GM19397 (cell line): ENCODE measurements around the gene MAGEA12.
"Not testable (repeated sequence)": the region's sequence is repeated elsewhere in the genome, so short reads cannot be mapped to it uniquely, and the experiment has no call there.

ENCODE experiments used
- ATAC-seq: cut with Tn5 transposase; IDR thresholded peaks from one replicate; pipeline ENCODE4 v1.9.1; 2021; ENCODE audit warnings: mild to moderate bottlenecking, moderate library complexity; ENCODE audit not compliant: unreplicated experiment

The MAGEA12 gene, protein sequence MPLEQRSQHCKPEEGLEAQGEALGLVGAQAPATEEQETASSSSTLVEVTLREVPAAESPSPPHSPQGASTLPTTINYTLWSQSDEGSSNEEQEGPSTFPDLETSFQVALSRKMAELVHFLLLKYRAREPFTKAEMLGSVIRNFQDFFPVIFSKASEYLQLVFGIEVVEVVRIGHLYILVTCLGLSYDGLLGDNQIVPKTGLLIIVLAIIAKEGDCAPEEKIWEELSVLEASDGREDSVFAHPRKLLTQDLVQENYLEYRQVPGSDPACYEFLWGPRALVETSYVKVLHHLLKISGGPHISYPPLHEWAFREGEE

GRCh38 chrX:152733261-152733975 is at the start of gene MAGEA12, which contains the start of gene CSAG1:
Gene MAGEA12, plus strand, starts transcription at chrX:152733757. Its CDS starts 2,405 bp downstream, at chrX:152736162.
Gene CSAG1, minus strand, starts transcription at chrX:152733721. Its CDS starts 1,261 bp downstream, at chrX:152732460.
- ATAC-seq = no peak

GRCh38 chrX:152697952-152698931 is 35.3 kb upstream of the MAGEA12 start, which contains the start of gene MAGEA3:
Gene MAGEA3, plus strand, starts transcription at chrX:152698794. Its CDS starts 2,039 bp downstream, at chrX:152700833.
- not testable (repeated sequence) for ATAC-seq

DNA sequence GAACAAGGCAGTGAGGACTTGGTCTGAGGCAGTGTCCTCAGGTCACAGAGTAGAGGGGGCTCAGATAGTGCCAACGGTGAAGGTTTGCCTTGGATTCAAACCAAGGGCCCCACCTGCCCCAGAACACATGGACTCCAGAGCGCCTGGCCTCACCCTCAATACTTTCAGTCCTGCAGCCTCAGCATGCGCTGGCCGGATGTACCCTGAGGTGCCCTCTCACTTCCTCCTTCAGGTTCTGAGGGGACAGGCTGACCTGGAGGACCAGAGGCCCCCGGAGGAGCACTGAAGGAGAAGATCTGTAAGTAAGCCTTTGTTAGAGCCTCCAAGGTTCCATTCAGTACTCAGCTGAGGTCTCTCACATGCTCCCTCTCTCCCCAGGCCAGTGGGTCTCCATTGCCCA is 33.2 kb upstream of the MAGEA12 start:
- not testable (repeated sequence) for ATAC-seq

DNA sequence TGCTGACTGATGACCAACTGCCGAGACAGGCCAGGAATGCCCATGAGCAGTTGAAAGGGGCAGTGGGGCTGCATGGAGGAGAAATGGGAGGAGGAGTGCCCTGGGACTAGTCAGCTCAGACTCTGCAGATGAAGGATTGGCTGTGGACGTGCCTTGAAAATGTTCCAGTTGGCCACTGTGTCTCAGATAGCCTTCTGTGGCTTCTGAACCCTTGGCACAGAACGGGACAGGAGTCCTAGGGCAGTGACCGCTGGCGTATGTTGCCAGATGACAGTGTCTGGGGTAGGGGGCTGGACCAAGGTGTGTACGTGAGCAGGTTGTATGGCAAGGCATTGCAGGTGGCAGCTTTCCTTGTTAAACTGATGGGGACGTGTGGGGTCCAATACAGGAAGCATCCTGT is 27.1 kb upstream of the MAGEA12 start:
- ATAC-seq = not testable (repeated sequence)

DNA sequence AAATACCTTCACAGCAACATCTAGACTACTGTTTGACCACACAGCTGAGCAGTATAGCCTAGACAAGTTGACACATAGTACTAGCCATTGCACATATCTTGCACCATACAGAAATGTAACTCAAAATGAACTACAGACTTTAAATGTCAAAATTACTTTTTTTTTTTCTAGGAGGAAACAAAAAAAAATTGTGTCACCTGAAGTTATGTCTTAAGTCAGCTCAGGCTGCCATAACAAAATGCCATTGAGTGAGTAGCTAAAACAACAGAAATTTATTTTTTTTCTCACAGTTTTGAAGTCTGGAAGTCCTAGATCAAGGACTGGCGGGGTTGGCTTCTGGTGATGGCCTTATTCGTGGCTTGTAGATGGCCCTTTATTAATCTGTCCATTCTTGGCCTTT is 24.4 kb upstream of the MAGEA12 start, which contains the start of gene CSAG2:
Gene CSAG2, minus strand, starts transcription at position 101 of the 400 bp plus-strand sequence. CDS start 161 bp downstream, outside the sequence.
- ATAC-seq = not testable (repeated sequence)

DNA sequence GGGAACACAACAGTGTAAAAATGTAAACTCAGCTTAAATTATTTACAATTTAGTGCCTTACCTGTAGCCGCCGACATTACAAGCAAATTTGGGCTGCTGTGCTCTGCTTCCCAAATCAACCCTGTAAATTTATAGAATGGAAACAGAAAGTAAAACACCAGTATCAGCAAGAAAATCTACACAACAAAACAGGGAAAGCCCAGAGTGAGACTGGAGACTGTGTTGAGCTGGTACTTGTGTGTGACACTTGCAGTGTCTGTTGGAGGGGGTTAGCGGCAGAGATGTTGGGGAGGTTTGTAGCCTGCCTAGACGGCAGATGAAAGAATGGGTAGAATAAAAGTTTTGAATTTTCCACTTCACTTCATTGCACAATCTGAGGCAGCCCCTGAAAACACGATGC is 20.4 kb upstream of the MAGEA12 start:
- ATAC-seq = not testable (repeated sequence)

DNA sequence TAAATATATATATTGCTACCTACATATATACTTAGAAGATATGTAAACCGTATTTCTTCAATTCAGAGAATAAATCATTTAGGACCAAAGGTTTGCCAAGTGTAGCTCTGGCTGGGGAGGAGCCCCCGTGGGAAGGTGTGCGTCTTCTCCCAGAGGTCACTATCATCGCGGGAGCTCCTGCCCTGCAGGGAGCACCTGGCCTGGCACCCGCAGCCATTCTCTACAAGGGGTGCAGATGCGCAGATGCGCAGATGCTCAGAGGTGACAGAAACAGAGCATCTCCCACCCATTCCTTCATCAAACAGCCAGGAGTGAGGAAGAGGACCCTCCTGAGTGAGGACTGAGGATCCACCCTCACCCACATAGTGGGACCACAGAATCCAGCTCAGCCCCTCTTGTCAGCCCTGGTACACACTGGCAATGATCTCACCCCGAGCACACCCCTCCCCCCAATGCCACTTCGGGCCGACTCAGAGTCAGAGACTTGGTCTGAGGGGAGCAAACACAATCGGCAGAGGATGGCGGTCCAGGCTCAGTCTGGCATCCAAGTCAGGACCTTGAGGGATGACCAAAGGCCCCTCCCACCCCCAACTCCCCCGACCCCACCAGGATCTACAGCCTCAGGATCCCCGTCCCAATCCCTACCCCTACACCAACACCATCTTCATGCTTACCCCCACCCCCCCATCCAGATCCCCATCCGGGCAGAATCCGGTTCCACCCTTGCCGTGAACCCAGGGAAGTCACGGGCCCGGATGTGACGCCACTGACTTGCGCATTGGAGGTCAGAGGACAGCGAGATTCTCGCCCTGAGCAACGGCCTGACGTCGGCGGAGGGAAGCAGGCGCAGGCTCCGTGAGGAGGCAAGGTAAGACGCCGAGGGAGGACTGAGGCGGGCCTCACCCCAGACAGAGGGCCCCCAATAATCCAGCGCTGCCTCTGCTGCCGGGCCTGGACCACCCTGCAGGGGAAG is 19.5 kb upstream of the MAGEA12 start, which contains the start of gene MAGEA2B:
Gene MAGEA2B, plus strand, starts transcription at position 814 of the 973 bp plus-strand sequence. CDS start 2,479 bp downstream, outside the sequence.
- ATAC-seq = not testable (repeated sequence)

DNA sequence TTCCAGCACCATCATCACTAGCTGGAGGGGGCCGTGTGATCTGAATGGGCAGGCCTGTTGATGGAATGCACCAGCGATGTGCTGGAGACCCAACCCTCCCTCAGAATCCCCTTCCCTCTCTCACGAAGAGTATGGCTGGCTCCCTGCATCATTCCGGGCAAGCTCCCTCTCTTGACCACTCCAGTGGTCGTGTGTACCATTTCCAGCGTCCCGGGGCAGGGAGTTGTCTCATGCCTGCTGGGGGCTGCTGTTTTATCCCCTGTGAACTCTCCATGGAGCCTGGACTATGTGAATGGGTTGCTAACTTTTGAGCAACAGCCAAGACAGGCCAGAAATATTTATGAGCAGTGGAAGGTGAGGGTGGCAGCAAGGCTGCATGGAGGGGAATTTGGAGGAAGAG is 8.1 kb upstream of the MAGEA12 start:
- no peak for ATAC-seq

GRCh38 chrX:152734143-152734858 is 744 bp downstream of the MAGEA12 start:
- ATAC-seq = not testable (repeated sequence)

- ATAC-seq = no peak
These were observed 1.5 kb downstream of the MAGEA12 start for GRCh38 chrX:152735101-152735500.

- no peak for ATAC-seq
These were observed 2.4 kb downstream of the MAGEA12 start for GRCh38 chrX:152735860-152736511.

DNA sequence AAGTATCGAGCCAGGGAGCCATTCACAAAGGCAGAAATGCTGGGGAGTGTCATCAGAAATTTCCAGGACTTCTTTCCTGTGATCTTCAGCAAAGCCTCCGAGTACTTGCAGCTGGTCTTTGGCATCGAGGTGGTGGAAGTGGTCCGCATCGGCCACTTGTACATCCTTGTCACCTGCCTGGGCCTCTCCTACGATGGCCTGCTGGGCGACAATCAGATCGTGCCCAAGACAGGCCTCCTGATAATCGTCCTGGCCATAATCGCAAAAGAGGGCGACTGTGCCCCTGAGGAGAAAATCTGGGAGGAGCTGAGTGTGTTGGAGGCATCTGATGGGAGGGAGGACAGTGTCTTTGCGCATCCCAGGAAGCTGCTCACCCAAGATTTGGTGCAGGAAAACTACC is 3.0 kb downstream of the MAGEA12 start:
- not testable (repeated sequence) for ATAC-seq

GRCh38 chrX:152738560-152738959 is 5.0 kb downstream of the MAGEA12 start:
- ATAC-seq = no peak

- ATAC-seq = not testable (repeated sequence)
These were observed 20.4 kb downstream of the MAGEA12 start, which contains the start of gene MAGEA2 for GRCh38 chrX:152753686-152754650. Gene MAGEA2, minus strand, starts transcription at chrX:152753842. Its CDS starts 2,479 bp downstream, at chrX:152751363.

GRCh38 chrX:152754871-152755270 is 21.3 kb downstream of the MAGEA12 start:
- ATAC-seq = not testable (repeated sequence)

DNA sequence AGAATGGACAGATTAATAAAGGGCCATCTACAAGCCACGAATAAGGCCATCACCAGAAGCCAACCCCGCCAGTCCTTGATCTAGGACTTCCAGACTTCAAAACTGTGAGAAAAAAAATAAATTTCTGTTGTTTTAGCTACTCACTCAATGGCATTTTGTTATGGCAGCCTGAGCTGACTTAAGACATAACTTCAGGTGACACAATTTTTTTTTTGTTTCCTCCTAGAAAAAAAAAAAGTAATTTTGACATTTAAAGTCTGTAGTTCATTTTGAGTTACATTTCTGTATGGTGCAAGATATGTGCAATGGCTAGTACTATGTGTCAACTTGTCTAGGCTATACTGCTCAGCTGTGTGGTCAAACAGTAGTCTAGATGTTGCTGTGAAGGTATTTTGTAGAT is 25.4 kb downstream of the MAGEA12 start, which contains the start of gene CSAG3:
Gene CSAG3, plus strand, starts transcription at position 301 of the 400 bp plus-strand sequence.
- ATAC-seq = not testable (repeated sequence)

DNA sequence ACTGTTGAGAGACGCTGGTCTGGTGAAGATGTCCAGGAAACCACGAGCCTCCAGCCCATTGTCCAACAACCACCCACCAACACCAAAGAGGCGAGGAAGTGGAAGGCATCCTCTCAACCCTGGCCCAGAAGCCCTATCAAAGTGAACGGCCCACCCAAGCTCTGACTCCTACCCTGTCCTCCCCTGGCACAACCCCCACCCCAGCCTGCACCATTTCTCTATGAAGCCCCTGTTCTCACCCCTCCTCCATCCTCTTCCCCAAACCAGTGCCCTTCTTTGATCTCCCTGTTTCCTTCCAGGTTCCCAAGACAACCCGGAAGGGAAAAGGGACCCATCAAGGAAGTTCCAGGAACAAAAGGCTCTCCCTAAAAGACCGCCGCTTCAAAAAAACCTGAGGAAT is 26.0 kb downstream of the MAGEA12 start:
- not testable (repeated sequence) for ATAC-seq
